NB4 (cell line): ENCODE data around the gene TMEM107.

Experiments
- DNase-seq: peaks from one replicate; pipeline ENCODE4 v3.0.0; 2010; ENCODE audit warnings: low read depth
- H3K4me3 ChIP-seq: one replicate; pipeline ENCODE4 v1.5.1; 2011; ENCODE audit warnings: mild to moderate bottlenecking, low read depth, low read length, moderate library complexity
- CTCF ChIP-seq: IDR thresholded peaks from one replicate; pipeline ENCODE4 v1.5.1; 2012; ENCODE audit warnings: low read depth, low read length
- MYC ChIP-seq: IDR thresholded peaks from 2 replicates; pipeline ENCODE4 v1.6.1; 2011; ENCODE audit warnings: low read depth, low read length
- POLR2A ChIP-seq: IDR thresholded peaks from 2 replicates; pipeline ENCODE4 v1.6.1; 2011; ENCODE audit warnings: mild to moderate bottlenecking; ENCODE audit not compliant: insufficient read length; ENCODE audit errors: extremely low read depth
- TF ChIP-seq, protein P1 (sequence below): IDR thresholded peaks from 2 replicates; pipeline ENCODE4 v1.6.1; 2011; ENCODE audit warnings: low read depth, low read length

The TMEM107 gene

DNA sequence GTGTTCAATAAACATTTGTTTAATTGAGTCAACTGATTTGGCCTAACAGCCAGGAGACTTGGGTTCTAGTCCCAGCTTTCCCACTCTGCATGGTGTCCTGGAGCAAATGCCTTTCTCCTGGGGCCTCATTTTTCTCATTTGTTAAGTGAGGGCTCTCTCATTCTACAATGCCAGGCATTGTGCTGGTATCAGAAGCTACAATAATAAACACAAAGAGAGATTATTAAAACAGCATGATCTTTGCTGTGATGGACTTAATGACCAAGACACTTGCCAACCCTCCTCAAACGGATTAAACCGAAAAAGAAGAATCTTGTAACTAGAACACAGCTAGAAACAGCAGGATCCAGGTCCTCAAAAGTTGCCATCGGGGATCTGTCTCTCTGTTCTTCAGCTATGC is 8.7 kb downstream of the TMEM107 start:
- no peak for TF ChIP-seq MYC
- TF ChIP-seq, protein P1, sequence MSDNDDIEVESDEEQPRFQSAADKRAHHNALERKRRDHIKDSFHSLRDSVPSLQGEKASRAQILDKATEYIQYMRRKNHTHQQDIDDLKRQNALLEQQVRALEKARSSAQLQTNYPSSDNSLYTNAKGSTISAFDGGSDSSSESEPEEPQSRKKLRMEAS, result no peak
- no peak overlapping the region for H3K4me3 ChIP-seq
- no peak for DNase-seq

GRCh38 chr17:8166731-8167130 is 9.4 kb downstream of the TMEM107 start:
- no peak for TF ChIP-seq CTCF
- no peak for TF ChIP-seq POLR2A
- TF ChIP-seq, protein P1, result no peak
- no peak for TF ChIP-seq MYC
- H3K4me3 ChIP-seq, result no peak overlapping the region
- DNase-seq, result no peak

- TF ChIP-seq MYC (no peak), POLR2A (no peak), CTCF (no peak)
- TF ChIP-seq, protein P1, result no peak
- DNase-seq, result no peak
Measured at GRCh38 chr17:8164815-8165131, 11.4 kb downstream of the TMEM107 start.

DNA sequence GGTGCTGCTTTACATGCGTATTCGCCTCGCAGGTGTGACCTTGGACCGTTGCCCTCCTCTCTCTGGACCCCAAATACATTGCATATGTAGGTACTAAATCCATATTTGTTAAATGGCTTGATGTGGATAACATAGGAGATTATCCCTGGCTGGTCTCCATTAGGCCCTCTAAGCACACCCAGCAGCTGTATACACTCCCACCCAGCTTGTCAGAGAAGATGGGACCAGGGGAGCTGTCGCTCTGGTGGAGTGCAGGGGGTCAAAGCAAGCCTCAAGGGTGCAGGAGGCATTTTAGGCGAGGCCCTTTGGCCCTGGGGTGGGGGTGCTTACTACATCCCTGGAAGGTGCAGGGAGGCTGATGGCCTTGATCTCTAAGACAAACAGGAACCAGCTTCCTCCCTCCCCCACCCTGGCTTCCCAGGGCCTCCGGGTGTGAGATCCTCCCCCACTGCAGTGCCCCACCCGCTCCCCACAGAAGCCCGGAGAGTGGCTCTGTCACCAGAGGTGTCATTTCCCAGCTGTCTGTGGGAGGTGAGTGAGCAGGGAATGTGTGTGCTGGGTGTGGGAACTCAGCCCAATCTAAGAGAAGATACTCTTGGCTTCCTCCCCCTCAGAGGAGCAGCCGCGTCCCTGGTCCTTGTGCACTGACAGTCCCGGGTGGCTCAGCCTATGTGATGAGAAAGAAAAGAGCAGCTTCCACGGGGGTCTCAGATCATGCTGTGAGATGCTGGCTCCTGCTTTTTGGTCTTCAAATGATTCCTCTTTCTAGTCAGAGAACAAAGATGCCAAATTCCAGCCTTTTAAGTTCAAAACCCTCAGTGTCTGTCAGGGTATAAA is 12.0 kb downstream of the TMEM107 start:
- TF ChIP-seq POLR2A (no peak), MYC (no peak), CTCF (no peak)
- TF ChIP-seq, protein P1, result no peak
- H3K4me3 ChIP-seq, result no peak overlapping the region
- DNase-seq, result peak; percentile 85

More at GRCh38 chr17:8164815-8165131, 11.4 kb downstream of the TMEM107 start:
- H3K4me3 ChIP-seq, result no peak overlapping the region

DNA sequence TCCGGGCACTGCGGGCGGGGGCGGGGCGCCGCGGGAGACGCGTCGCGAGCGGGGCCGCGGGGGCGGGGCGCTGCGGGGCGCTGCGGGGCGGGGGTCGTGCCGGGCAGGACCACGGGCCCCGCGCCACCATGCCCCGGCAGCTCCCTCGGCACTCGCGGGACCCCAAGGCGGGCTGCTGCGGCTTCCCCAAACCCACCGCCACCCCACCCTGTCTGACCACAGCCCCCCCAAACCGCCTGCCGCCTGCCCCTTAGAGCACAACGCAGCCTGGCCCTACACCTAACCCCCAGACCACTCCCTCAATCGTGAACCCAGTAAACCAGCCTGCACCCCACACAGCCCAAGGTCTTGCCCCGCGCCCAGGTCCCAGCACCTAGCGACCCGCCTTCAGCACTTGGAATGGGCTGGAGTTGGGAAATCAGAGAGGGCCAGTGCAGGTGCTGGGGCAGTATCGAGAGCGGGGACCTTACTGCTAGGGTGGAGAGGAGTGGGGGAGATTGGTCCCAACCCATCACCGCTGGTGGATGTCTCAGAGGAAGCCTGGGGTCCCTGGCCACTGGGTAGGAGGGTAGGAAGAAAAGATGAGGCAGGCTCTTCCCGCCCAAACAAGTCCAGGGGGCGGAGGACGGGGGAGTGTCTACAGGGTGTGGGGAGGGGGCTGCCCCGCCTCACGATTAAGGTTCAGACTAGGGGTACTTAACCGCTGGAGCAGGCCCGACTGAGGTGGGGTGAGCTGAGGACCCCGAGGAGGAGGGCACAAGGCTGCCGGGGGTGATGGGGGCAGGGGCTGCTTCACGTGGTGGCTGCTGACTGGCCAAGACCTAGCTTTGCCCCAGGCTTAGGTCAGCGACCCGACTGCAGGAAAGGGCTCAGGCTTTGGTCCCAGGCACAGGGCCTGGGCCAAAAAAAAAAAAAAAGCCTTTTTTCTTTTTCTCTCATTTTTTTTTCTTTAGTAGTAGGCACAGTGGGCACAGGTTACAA is 12.9 kb downstream of the TMEM107 start:
- H3K4me3 ChIP-seq, result peak overlapping the region; percentile 11
- no peak for DNase-seq

More for the DNA sequence above, 12.9 kb downstream of the TMEM107 start:
- TF ChIP-seq CTCF, result no peak
